Measurements from ENCODE around the gene IGFBP6.

GRCh38 chr12:53056296-53056695 is 41.2 kb upstream of the IGFBP6 start:
- no peak for TF ChIP-seq GATA2 (IDR thresholded peaks at IDR 0.05; ENCODE audit: low read depth, low read length)
- no peak for TF ChIP-seq GATA3 (IDR thresholded peaks at IDR 0.05; ENCODE audit: low read depth, low read length)

All from SH-SY5Y (cell line).